GM12878 (cell line): ENCODE measurements around the gene S1PR4. TPM values are rescaled to one million over a fixed set of nuclear protein-coding genes. Genes with fewer than 3 reads are reported as not detected.

Source experiments
- CBX3 ChIP-seq: fragments of 200-600 bp; sonication (generic); IDR thresholded peaks from 2 replicates; pipeline ENCODE4 v1.6.1; 2016; ENCODE audit warnings: low read depth, borderline replicate concordance
- CHD1 ChIP-seq: IDR thresholded peaks from 2 replicates; pipeline ENCODE4 v1.6.1; 2012; ENCODE audit warnings: low read depth, low read length, improper control_type of control experiment
- ETV6 ChIP-seq, 2 experiments: fragments of 450-650 bp in 1 of 2; IDR thresholded peaks in 1 of 2; conservative IDR thresholded peaks in 1 of 2; 2 replicates each; pipeline ENCODE4 v1.6.1; 2014; ENCODE audit warnings: antibody characterized with exemption in 1 of 2, borderline replicate concordance in 1 of 2, low read depth in 1 of 2, mild to moderate bottlenecking in 1 of 2, moderate library complexity in 1 of 2
- HDAC2 ChIP-seq: fragments of 200-600 bp; sonication (generic); IDR thresholded peaks from 2 replicates; pipeline ENCODE4 v1.6.1; 2017
- MTA3 ChIP-seq: IDR thresholded peaks from 2 replicates; pipeline ENCODE4 v1.6.1; 2012; ENCODE audit warnings: low read length, inconsistent platforms, borderline replicate concordance
- MYB ChIP-seq: fragments of 150-350 bp; IDR thresholded peaks from 2 replicates; pipeline ENCODE4 v1.6.1; 2014; ENCODE audit warnings: mild to moderate bottlenecking, low read depth, low read length, borderline replicate concordance
- RELA ChIP-seq: fragments of 450-650 bp; IDR thresholded peaks from 2 replicates; pipeline ENCODE4 v1.8.0; 2014; ENCODE audit warnings: borderline replicate concordance; ENCODE audit not compliant: partially characterized antibody
- RUNX3 ChIP-seq: IDR thresholded peaks from 2 replicates; pipeline ENCODE4 v1.6.1; 2012; ENCODE audit warnings: low read length, inconsistent platforms
- SPI1 ChIP-seq: IDR thresholded peaks from 2 replicates; pipeline ENCODE4 v1.6.1; 2011; ENCODE audit warnings: low read depth, mild to moderate bottlenecking, low read length, moderate library complexity, borderline replicate concordance; ENCODE audit not compliant: insufficient read depth
- polyA plus RNA-seq, 11 experiments: library from polyadenylated mRNA; depleted of rRNA in 4 of 11; unstranded in 6 of 11; stranded (reverse) in 5 of 11; fragments of >200 nt; fragmentation: Nextera tagmentation in 4 of 11; fragmentation: Illumina TruSeq in 1 of 11; extraction: Ambion mirVana in 4 of 11; extraction: Trizol in 1 of 11; gene quantifications; 1 replicate in 1 of 11; 2 replicates in 10 of 11; pipeline versions ENCODE4 v1.2.1 to v1.2.3, GENCODE V29; 2011 to 2016; ENCODE audit warnings: inconsistent platforms in 2 of 11, missing spikeins in 2 of 11, low read depth in 1 of 11
- total RNA-seq, 4 experiments: library from RNA; depleted of rRNA in 3 of 4; stranded (reverse); fragments of >200 nt in 3 of 4; fragmentation: Illumina TruSeq in 1 of 4; extraction: Trizol in 1 of 4; gene quantifications; 2 replicates each; pipeline versions ENCODE4 v1.2.1 to v1.2.3, GENCODE V29; 2013 to 2021
- TF ChIP-seq, protein P1 (sequence below): fragments of 450-650 bp; conservative IDR thresholded peaks from 2 replicates; pipeline ENCODE4 v1.6.1; 2017; ENCODE audit warnings: mild to moderate bottlenecking, moderate library complexity
- TF ChIP-seq, protein P2 (sequence below): fragments of 450-650 bp; IDR thresholded peaks from 2 replicates; pipeline ENCODE4 v1.6.1; 2016; ENCODE audit warnings: mild to moderate bottlenecking, moderate library complexity, borderline replicate concordance

The S1PR4 gene
- total and polyA plus RNA-seq, 10 of the 15 experiments (the other 5 are each of a cell fraction or from before 2014, with no cell fraction given) = 0.19 to 57.7 (median 32.4) TPM; not detected in 1

DNA sequence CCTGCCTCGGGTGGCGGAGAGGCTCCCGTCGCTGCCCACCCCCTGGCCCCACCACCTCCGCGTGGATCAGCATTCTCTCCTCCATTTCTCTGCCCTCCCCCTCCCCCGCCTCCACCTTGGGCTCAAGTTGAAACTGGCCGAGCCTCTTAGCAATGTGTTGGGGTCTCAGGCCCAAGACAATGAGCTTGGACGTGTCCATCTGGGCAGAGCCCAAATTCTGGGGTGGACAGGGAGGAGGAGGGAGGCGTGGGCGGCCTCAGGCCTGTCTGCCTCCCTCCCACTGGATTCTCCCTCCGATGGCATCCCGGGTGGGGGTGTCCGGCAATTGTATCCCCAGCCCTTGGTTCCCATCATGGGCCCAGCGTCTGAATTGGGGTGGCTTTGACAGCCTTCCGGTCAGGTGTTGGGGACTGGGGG lies 47.1 kb downstream of the S1PR4 start (continued):
- TF ChIP-seq, protein P1, sequence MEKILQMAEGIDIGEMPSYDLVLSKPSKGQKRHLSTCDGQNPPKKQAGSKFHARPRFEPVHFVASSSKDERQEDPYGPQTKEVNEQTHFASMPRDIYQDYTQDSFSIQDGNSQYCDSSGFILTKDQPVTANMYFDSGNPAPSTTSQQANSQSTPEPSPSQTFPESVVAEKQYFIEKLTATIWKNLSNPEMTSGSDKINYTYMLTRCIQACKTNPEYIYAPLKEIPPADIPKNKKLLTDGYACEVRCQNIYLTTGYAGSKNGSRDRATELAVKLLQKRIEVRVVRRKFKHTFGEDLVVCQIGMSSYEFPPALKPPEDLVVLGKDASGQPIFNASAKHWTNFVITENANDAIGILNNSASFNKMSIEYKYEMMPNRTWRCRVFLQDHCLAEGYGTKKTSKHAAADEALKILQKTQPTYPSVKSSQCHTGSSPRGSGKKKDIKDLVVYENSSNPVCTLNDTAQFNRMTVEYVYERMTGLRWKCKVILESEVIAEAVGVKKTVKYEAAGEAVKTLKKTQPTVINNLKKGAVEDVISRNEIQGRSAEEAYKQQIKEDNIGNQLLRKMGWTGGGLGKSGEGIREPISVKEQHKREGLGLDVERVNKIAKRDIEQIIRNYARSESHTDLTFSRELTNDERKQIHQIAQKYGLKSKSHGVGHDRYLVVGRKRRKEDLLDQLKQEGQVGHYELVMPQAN = no peak
- no peak for TF ChIP-seq CHD1
- no peak for TF ChIP-seq CBX3
- no peak for TF ChIP-seq HDAC2
- no peak for TF ChIP-seq MYB
- TF ChIP-seq SPI1 = no peak
- TF ChIP-seq, protein P2, sequence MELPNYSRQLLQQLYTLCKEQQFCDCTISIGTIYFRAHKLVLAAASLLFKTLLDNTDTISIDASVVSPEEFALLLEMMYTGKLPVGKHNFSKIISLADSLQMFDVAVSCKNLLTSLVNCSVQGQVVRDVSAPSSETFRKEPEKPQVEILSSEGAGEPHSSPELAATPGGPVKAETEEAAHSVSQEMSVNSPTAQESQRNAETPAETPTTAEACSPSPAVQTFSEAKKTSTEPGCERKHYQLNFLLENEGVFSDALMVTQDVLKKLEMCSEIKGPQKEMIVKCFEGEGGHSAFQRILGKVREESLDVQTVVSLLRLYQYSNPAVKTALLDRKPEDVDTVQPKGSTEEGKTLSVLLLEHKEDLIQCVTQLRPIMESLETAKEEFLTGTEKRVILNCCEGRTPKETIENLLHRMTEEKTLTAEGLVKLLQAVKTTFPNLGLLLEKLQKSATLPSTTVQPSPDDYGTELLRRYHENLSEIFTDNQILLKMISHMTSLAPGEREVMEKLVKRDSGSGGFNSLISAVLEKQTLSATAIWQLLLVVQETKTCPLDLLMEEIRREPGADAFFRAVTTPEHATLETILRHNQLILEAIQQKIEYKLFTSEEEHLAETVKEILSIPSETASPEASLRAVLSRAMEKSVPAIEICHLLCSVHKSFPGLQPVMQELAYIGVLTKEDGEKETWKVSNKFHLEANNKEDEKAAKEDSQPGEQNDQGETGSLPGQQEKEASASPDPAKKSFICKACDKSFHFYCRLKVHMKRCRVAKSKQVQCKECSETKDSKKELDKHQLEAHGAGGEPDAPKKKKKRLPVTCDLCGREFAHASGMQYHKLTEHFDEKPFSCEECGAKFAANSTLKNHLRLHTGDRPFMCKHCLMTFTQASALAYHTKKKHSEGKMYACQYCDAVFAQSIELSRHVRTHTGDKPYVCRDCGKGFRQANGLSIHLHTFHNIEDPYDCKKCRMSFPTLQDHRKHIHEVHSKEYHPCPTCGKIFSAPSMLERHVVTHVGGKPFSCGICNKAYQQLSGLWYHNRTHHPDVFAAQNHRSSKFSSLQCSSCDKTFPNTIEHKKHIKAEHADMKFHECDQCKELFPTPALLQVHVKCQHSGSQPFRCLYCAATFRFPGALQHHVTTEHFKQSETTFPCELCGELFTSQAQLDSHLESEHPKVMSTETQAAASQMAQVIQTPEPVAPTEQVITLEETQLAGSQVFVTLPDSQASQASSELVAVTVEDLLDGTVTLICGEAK = no peak
- no peak for TF ChIP-seq MTA3
- no peak for TF ChIP-seq RELA
- no peak for TF ChIP-seq RUNX3
- TF ChIP-seq ETV6 (conservative IDR thresholded peaks at IDR 0.05 in 1 of 2, IDR thresholded peaks at IDR 0.05 in 1 of 2; ENCODE audit: borderline replicate concordance in 1 of 2, low read depth in 1 of 2) = no peak
